HG03354 (cell line): Measurements from ENCODE around the gene MYO1H.

Source experiments
- ATAC-seq: cut with Tn5 transposase; IDR thresholded peaks from one replicate; pipeline ENCODE4 v1.9.1; 2021; ENCODE audit warnings: mild to moderate bottlenecking; ENCODE audit not compliant: unreplicated experiment, poor library complexity, severe bottlenecking

The MYO1H gene

DNA sequence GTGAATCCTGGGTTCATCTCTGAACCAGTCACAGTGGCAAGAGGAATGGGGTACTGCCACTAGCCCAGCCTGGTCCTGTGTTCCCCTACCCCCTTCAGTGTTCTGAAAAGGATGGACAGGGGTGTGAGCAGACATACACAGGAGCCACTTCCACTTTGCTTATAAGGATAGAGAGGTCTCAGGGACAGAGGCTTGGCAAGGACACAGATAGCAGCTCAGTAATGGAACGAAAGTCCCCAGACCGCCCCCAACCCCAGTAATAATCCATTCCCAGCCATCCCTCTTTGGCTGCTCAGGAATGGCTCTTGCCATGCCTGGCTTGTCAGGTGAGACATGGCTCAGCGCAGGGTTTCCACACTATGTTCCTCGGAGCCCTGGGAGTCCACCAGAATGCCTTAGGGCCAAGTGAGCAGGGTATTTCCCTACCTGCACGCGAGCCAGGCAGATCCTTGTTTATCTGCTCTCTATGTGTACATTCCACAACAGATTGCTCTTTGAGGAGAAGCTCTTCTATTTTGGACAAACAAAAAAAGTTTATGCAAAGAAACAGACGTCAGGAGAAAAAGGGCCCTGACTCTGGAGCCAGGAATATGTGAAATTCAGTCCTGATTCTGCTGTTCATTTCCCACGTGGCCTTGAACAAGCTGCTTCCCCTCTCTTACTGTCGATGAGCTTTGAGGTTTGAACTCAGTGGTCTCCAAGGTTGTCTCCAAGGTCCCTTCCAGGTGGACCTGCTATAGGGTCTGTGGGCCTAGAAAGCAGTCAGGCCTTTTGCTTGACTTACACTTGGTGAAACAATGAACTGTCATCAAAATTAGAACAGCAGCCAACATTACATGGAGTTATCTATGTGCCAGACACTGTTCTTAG is 139.7 kb downstream of the MYO1H start:
- ATAC-seq: no peak

DNA sequence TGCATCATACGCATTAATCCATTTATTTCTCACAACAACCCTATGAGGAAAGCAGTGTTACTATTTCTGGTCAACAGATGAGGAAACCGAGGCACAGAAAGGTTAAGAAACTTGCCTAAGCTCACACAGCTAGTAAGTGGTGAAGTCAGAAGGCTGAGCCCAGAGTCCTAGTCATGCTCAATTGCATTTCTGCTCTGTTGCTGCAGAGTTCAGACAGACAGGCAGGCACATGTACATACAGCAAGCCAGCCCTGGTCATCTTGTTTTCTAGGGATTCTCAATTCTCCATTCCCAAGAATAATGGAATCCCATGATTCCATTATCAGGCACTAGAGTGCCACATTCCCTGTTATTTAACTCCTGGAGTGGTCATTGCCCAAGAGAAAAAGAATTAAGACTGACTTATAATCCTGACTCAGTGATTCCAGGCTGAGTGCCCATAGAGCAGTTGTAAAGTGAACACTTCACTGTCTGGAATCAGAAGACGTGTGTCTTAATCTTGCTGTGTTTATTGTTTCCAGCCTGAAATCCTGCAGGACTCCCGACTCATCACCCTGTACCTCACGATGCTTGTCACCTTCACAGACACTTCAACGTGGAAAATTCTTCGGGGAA is 140.5 kb downstream of the MYO1H start:
- ATAC-seq: no peak

DNA sequence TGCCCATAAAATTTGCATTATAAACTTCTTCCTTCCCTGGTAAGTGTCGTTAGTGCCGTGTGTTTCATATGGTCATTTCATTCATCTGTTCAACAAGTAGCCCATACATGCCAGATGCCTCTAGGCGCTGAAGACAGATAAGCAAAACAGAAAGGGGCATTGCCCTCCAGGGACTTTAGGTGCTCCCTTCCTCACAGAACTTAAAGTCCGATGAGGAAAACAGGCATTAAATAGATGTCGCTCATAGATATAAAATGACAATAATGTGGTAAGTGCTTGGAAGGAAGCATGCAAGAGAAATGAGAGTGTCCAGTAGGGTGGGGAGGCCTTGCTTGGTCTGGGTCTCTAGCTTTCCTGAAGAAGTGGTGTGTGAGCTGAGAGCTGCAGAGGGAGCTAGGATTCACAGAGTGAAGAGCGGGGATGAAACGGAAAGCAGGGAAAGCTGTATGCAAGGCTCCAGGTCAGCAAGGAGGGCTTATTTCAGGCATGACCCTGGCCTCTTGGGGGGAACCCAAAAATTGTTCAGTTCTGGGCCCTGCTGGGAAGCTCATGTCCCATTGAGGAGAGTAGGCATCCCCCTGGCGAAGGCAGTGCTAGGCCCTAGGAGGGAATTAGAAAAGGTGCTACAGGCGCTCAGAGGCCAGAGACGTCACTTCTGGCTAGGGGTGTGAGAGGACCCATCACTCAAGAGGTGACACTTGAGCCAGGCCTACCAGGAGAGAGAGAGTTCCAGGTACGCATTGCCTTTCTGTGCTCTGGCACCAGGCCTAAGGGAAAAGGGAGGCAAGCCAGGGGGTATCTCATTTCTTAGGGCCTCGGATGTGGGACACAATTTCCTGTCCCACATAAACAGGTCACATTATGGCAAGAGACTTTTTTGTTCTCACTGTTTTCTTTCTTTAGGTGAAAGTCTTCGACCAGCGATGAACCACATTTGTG is 141.6 kb downstream of the MYO1H start:
- no peak for ATAC-seq

DNA sequence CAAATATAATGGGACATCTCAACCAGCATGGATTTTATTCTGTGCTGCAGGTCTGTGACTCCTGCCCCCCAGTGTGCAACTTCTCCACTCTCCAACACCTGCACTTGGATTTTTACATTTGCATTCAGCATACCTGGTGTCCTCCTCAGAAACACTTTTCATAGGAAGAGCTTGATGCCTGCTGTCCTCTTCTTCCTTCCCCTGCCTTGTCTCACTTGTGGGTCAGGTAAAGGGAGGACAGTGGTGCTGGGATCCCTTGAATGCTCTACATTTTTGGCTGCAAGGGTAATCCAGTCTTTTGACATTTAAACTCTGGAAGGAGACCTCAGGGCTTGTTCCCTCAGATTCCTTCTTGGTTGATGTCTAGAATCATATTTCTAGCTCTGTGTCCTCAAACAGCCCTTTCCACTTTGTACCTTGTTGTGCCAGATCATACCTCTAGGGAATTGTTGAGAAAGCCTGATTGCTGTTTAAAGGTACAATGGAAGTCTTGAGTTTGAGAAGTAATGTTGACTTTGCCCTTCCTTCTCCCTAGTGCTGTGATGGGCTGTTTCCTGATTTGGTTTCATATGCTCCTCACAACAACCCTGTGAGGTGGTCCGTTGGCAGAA is 142.4 kb downstream of the MYO1H start:
- ATAC-seq: no peak

DNA sequence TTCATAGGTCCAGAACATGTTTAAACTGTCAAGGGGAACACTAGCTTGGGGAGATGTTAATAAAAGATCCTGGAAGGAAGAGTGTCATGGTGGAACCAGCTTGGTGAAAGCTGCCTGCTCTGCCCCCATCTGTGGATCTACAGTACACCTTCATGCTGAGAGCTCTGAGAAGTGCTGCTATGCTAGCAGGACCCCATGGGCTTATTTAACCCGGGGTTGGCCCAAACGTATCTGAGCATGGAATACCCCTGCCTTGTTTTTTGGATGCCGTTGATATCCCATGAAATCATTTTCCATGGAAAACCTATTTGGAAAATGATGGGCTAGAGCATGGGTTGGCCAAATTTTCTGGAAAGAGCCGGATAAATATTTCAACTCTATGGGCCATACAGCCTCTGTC is 144.0 kb downstream of the MYO1H start:
- no peak for ATAC-seq

DNA sequence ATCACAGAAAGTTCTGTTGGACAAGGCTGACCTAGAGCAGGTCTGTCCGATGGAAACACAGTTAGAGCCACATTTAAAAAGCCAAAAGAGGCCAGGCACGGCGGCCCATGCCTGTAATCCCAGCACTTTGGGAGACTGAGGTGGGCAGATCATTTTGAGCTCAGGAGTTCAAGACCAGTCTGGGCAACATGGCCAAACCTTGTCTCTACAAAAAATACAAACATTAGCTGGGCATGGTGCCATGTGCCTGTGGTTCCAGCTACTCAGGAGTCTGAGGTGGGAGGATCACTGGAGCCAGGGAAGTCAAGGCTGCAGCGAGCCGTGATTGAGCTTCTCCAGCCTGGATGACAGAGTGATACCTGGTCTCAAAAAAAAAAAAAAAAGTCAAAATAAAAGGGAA is 144.7 kb downstream of the MYO1H start:
- ATAC-seq: no peak

DNA sequence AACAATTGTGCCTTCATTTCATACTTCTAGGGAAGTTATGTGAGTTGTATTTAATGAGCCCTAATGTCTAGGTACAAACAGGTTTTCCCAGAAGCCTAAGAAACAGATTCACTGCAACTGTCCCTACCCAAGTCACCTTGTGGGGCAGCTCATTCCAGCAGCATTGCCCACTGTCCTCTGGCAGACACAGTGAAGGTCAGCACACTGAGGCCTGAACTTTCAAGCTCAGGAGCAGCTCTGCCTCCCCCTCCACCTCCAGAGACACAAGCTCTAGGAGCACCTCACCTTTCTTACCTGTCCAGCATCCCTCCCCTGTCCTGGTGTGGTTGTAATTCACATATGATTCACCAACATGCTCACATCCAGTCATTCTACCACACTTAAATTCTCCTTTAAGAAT is 145.4 kb downstream of the MYO1H start:
- ATAC-seq: no peak

DNA sequence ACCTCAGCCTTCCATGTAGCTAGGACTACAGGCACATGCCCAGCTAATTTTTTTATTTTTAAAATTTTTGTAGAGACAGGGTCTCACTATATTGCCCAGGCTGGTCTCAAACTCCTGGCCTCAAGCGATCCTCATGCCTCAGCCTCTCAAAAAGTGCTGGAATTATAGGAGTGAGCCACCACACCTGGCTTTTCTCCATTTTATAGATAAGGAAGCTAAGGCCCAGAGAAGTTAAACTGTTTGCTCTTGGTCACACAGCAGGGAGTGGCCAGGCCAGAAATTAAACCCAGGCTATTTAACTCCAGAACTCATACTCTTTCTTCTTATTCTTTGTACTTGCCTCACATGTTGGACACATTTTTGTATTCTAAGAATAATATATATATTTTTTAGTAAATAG is 146.2 kb downstream of the MYO1H start:
- no peak for ATAC-seq

DNA sequence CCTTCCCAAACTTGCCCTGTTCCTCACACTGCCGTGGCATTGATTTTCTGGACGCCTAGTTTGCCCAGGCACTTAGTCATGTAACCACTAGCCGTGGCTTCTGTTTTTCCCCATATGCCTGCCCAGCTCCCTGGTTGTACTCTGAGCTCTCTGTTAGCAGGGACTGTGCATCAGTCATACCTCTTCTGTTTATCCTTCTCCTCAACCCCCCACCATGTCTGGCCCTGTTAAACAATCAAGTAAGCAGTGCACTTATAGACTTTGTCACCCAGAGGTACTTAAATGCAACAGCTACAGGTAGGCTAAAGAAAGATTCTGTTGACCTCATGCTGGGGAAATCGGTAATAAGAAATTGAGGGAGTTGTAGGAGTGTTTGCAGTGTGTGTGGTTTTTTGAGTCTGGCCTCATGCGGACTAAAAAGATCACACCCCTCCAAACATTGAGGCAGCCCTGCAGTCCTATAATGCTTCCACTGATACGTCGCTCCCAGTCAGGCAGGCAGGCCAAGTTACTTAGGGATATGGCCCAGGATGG is 146.7 kb downstream of the MYO1H start:
- ATAC-seq: no peak

DNA sequence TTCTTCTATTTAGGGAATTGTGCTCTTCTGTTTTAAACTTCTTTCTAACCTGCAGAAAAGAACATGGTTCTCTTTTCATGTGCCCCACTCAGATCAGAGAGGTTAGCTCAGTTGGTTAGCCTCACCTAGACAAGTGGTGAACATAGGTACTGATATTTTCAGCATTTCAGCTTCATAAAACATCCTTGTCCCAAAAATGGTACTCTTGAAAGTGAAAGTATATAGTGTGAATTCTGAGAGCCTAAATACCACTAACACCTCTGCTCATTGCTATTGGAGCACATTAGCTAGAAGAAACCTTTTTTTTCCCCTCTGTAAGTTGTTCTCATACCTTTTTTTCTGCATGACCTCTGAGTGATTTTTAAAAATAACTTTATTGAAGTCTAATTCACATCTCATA is 147.3 kb downstream of the MYO1H start:
- no peak for ATAC-seq

DNA sequence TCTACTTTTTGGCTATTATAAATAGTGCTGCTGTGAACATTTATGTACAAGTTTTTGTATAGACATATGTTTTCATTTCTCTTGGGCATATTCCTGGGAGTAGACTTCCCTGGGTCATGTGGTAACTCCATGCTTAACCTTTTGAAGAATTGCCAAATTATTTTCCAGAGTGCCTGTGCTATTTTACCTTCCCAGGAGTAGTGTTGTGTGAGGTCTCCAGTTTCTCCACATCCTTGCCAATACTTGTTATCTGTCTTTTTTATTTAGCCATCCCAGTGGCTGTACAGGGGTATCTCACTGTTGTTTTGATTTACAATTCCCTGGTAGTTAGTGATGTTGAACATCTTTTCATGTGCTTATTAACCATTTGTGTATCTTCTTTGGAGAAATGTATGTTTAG is 148.6 kb downstream of the MYO1H start:
- ATAC-seq: no peak

DNA sequence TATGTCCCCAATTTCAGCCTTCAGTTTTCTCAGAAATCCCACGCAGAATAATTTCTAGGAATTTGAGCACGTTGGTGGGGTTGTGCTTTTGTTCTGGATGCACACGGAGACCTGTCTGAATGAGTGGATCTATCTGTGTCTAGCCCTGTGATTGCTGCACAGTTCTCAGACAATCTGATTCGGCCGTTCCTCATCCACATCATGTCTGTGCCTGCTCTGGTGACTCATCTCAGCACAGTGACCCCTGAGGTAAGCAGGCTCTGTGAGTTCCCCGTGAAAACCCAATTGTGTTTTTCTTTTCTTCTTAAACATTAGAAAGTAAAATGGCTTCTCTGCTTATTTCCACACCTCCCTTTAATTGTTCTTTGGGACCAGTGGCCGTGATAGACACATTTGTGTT is 150.0 kb downstream of the MYO1H start:
- no peak for ATAC-seq
